GM12878 (cell line): ENCODE measurements around the gene MCRIP2. TPM values are rescaled to one million over a fixed set of nuclear protein-coding genes. Genes with fewer than 3 reads are reported as not detected.

Source experiments
- ATAC-seq: fragments of 200-7000 bp; cut with Tn5 transposase; 3 replicates; pipeline ENCODE4 v1.9.1; 2020; ENCODE audit warnings: mild to moderate bottlenecking, moderate library complexity
- BruUV-seq: library from RNA; stranded (reverse); fragments of 400-500 nt; replicated peaks from 2 replicates; lab custom pipeline; 2021; lab: Mats Ljungman, UMichigan
- CTCF ChIA-PET: fragments of 300-600 bp; sonication (Branson Sonifier 250); formaldehyde crosslinking; extraction: SDS; loops from one replicate; lab custom pipeline; 2021; ENCODE audit warnings: inconsistent platforms; lab: Yijun Ruan, JAX
- POLR2A ChIA-PET: fragments of 350-600 bp; formaldehyde crosslinking; extraction: SDS; loops from one replicate; lab custom pipeline; 2021; ENCODE audit warnings: inconsistent platforms; lab: Charles Lee
- RAD21 ChIA-PET: fragments of 300-600 bp; sonication (Branson Sonifier 250); formaldehyde crosslinking; loops from one replicate; lab custom pipeline; 2023; ENCODE audit warnings: antibody characterized with exemption; ENCODE audit not compliant: unreplicated experiment; lab: Charles Lee
- SMC1A ChIA-PET: fragments of 300-600 bp; sonication (Branson Sonifier 250); formaldehyde crosslinking; loops from one replicate; lab custom pipeline; 2023; ENCODE audit not compliant: unreplicated experiment, uncharacterized antibody; lab: Charles Lee
- DNase-seq: peaks from one replicate; pipeline ENCODE4 v3.0.0-alpha.2; 2011; ENCODE audit warnings: low read depth, low spot score
- FAIRE-seq: peaks from 3 replicates; lab custom pipeline; 2011; peaks lifted over from hg19 to GRCh38; lab: Jason Lieb, UNC
- H2AFZ ChIP-seq: 2 replicates; pipeline ENCODE4 v1.6.0; 2011; ENCODE audit warnings: low read depth, low read length, control low read depth; ENCODE audit not compliant: control insufficient read depth
- H3K27ac ChIP-seq: 2 replicates; pipeline ENCODE4 v1.5.1; 2011; ENCODE audit warnings: control low read depth; ENCODE audit not compliant: control insufficient read depth, insufficient read depth
- H3K27me3 ChIP-seq, 2 experiments: replicated peaks in 1 of 2; 2 replicates each; pipeline versions ENCODE4 v1.6.0 to v1.6.1; 2011; ENCODE audit warnings: low read length in 1 of 2; ENCODE audit not compliant: control insufficient read depth in 2 of 2, insufficient read depth in 2 of 2
- H3K36me3 ChIP-seq, 2 experiments: 2 replicates each; pipeline ENCODE4 v1.5.1; 2011; ENCODE audit warnings: low read length in 1 of 2; ENCODE audit not compliant: control insufficient read depth in 2 of 2, insufficient read depth in 2 of 2
- H3K4me1 ChIP-seq: 2 replicates; pipeline ENCODE4 v1.6.1; 2011; ENCODE audit warnings: mild to moderate bottlenecking, low read length, moderate library complexity, mixed read lengths; ENCODE audit not compliant: control insufficient read depth, insufficient read depth
- H3K4me2 ChIP-seq: 2 replicates; pipeline ENCODE4 v1.6.0; 2011; ENCODE audit warnings: control low read depth; ENCODE audit not compliant: control insufficient read depth, insufficient read depth
- H3K4me3 ChIP-seq: fragments of 200-600 bp; sonication (generic); 2 replicates; pipeline ENCODE4 v1.5.1; 2016
- H3K79me2 ChIP-seq: 2 replicates; pipeline ENCODE4 v1.6.0; 2011; ENCODE audit warnings: low read length; ENCODE audit not compliant: control insufficient read depth, insufficient read depth
- H3K9ac ChIP-seq: 2 replicates; pipeline ENCODE4 v1.8.0; 2011; ENCODE audit warnings: low read length, control low read depth, mixed read lengths; ENCODE audit not compliant: control insufficient read depth, insufficient read depth
- H3K9me3 ChIP-seq: replicated peaks from 3 replicates; pipeline ENCODE4 v1.5.1; 2011; ENCODE audit warnings: mild to moderate bottlenecking, low read length; ENCODE audit not compliant: control insufficient read depth, insufficient read depth
- H4K20me1 ChIP-seq: 2 replicates; pipeline ENCODE4 v1.6.0; 2011; ENCODE audit not compliant: control insufficient read depth, insufficient read depth
- CEBPB ChIP-seq, 2 experiments: fragments of 150-350 bp in 1 of 2; IDR thresholded peaks; 2 replicates each; pipeline ENCODE4 v1.6.1; 2012 to 2014; ENCODE audit warnings: low read depth in 2 of 2, low read length in 2 of 2, borderline replicate concordance in 1 of 2, inconsistent platforms in 1 of 2
- HDGF ChIP-seq: fragments of 450-650 bp; IDR thresholded peaks from 2 replicates; pipeline ENCODE4 v1.6.1; 2016; ENCODE audit warnings: antibody characterized with exemption
- JUND ChIP-seq: IDR thresholded peaks from 2 replicates; pipeline ENCODE4 v1.6.1; 2012; ENCODE audit warnings: low read depth, mild to moderate bottlenecking, low read length, improper control_type of control experiment, moderate library complexity
- MLLT1 ChIP-seq: fragments of 450-650 bp; IDR thresholded peaks from 2 replicates; pipeline ENCODE4 v1.6.1; 2016; ENCODE audit warnings: mild to moderate bottlenecking
- NBN ChIP-seq: fragments of 450-650 bp; IDR thresholded peaks from 2 replicates; pipeline ENCODE4 v1.6.1; 2016
- NRF1 ChIP-seq: conservative IDR thresholded peaks from 2 replicates; pipeline ENCODE4 v1.6.1; 2011; ENCODE audit warnings: mild to moderate bottlenecking, low read depth, low read length, improper control_type of control experiment
- RFX5 ChIP-seq: IDR thresholded peaks from 2 replicates; pipeline ENCODE4 v1.6.1; 2011; ENCODE audit warnings: low read depth, low read length, improper control_type of control experiment
- SUPT20H ChIP-seq: IDR thresholded peaks from 2 replicates; pipeline ENCODE4 v1.6.1; 2011; ENCODE audit warnings: low read depth, mild to moderate bottlenecking, low read length, moderate library complexity, borderline replicate concordance; ENCODE audit not compliant: control insufficient read depth
- WGBS: methylation state at CpG from one replicate; pipeline ENCODE4 v1.1.6; 2016; ENCODE audit warnings: low lambda C conversion rate; ENCODE audit not compliant: insufficient replicate concordance, insufficient coverage; ENCODE audit errors: missing lambda C conversion rate; 5-methylcytosine and 5-hydroxymethylcytosine counted together
- in situ Hi-C: fragments of 300-500 bp; cut with MboI; formaldehyde crosslinking; loops from 9 replicates; pipeline ENCODE4 v1.14.3; 2018; ENCODE audit warnings: mixed read lengths
- intact Hi-C: fragments of 100-400 bp; cut with micrococcal nuclease; formaldehyde crosslinking; loops from one replicate; pipeline ENCODE4 v1.14.2; 2022; ENCODE audit not compliant: unreplicated experiment
- polyA plus RNA-seq, 11 experiments: library from polyadenylated mRNA; depleted of rRNA in 4 of 11; unstranded in 6 of 11; stranded (reverse) in 5 of 11; fragments of >200 nt; fragmentation: Nextera tagmentation in 4 of 11; fragmentation: Illumina TruSeq in 1 of 11; extraction: Ambion mirVana in 4 of 11; extraction: Trizol in 1 of 11; gene quantifications; 1 replicate in 1 of 11; 2 replicates in 10 of 11; pipeline versions ENCODE4 v1.2.1 to v1.2.3, GENCODE V29; 2011 to 2016; ENCODE audit warnings: inconsistent platforms in 2 of 11, missing spikeins in 2 of 11, low read depth in 1 of 11
- total RNA-seq, 4 experiments: library from RNA; depleted of rRNA in 3 of 4; stranded (reverse); fragments of >200 nt in 3 of 4; fragmentation: Illumina TruSeq in 1 of 4; extraction: Trizol in 1 of 4; gene quantifications; 2 replicates each; pipeline versions ENCODE4 v1.2.1 to v1.2.3, GENCODE V29; 2013 to 2021

Gene MCRIP2
- total and polyA plus RNA-seq, 10 of the 15 experiments (the other 5 are each of a cell fraction or from before 2014, with no cell fraction given), result 0.19 to 93.1 (median 57.9) TPM

- H3K27me3 ChIP-seq, result no peaks in the 10 kb centered on the region
- POLR2A ChIA-PET, result no interaction called here
- TF ChIP-seq RFX5 (no peak), HDGF (no peak), JUND (no peak), MLLT1 (no peak), CEBPB (IDR thresholded peaks at IDR 0.05; ENCODE audit: borderline replicate concordance in 1 of 2, low read depth in 2 of 2, low read length in 2 of 2) (no peak), NBN (no peak), SUPT20H (no peak), NRF1 (no peak)
- TF ChIP-seq, all 136 proteins: peak for 0
- ChIA-PET SMC1A (no interaction called here), CTCF (no interaction called here), RAD21 (no interaction called here)
- H3K79me2 ChIP-seq, result peaks cover 24% of the 10 kb centered on the region
- DNase-seq, result no peak
- intact Hi-C loops, result loop anchor here (5.0 kb wide), 1 partner anchor 45 kb away; the partner anchor contains the start of gene METTL26
- no peak overlapping the region for H3K27ac ChIP-seq
- no peak overlapping the region for H3K9ac ChIP-seq
- H2AFZ ChIP-seq, result no peak overlapping the region
- H3K9me3 ChIP-seq, result no peaks in the 10 kb centered on the region
- BruUV-seq, result TSS peak; percentile 79
- H3K4me2 ChIP-seq, result peak overlapping the region; percentile 90
- no peak for FAIRE-seq
- H3K36me3 ChIP-seq, result peaks cover 6 to 14% of the 10 kb centered on the region in 2 experiments; a peak in 2 of 4 replicates
- in situ Hi-C loops, result no loop called here
- ATAC-seq, result no peak
- peaks cover 6% of the 10 kb centered on the region; the same call in 1 of the 2 replicates for H4K20me1 ChIP-seq
- peak overlapping the region; percentile 67 for H3K4me3 ChIP-seq
- H3K4me1 ChIP-seq, result peaks cover 15% of the 10 kb centered on the region
- 90% methylated on average over 35 of the region's 36 CpGs for WGBS
These were observed 41.1 kb downstream of the MCRIP2 start for GRCh38 chr16:682493-683395.
